Sciatic nerve (tissue), 2 donors: ENCODE data around the gene CFAP53. TPM values are rescaled to one million over a fixed set of nuclear protein-coding genes. Genes with fewer than 3 reads are reported as not detected.
"Not testable (repeated sequence)": the region's sequence is repeated elsewhere in the genome, so short reads cannot be mapped to it uniquely, and the experiment has no call there.

Experiments
- ATAC-seq: fragments of 200-7000 bp; cut with Tn5 transposase; one replicate; pipeline ENCODE4 v1.9.1; 2020; ENCODE audit warnings: mild to moderate bottlenecking, moderate library complexity
- DNase-seq: peaks from one replicate; pipeline ENCODE4 v3.0.0-alpha.2; 2020; ENCODE audit warnings: low spot score
- intact Hi-C: fragments of 100-400 bp; cut with DNase I; formaldehyde crosslinking; loops from one replicate; pipeline ENCODE4 v1.14.2; 2022
- total RNA-seq: library from RNA; stranded (reverse); fragmentation: NEBNext Ultra II Directional; extraction: Animal tissue kit (Norgen Biotek cat#: 25700); gene quantifications from one replicate; pipeline ENCODE4 v1.2.1, GENCODE V29; 2021
- donor health status: DM: no; HTN: no; CAD: no.
- donor health status: DM: no; HTN: no; CAD: no.

The CFAP53 gene
- total RNA-seq, 1 donor from 2014 or later, result 0.98 TPM

DNA sequence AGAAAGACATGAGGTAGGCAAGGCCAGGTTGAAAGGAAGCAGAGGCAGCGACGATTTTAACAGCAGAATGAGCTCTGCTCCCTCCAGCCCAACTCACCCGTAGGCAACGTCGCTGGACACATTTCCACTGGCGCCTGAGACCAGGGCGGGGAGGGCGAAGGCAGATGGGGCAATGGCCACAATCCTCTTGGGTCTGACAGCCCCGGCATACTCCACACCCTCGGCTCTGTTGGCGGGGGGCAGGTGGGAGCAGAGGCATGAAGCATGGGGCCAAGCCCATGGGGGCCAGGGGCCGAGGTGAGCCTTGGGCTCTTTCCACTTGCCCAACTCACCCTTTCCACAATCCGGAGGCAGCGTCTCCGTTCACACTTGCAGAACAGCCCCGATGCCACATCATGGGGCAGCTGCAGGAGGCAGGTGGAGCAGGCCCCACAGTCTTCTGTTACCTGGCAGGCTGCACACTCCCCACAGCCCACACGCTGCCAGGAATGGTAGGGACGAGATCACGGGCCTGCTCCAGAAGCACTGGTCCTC lies 9.3 kb upstream of the CFAP53 start:
- ATAC-seq (no peak), DNase-seq (no peak)
- intact Hi-C loops, result no loop called here

DNA sequence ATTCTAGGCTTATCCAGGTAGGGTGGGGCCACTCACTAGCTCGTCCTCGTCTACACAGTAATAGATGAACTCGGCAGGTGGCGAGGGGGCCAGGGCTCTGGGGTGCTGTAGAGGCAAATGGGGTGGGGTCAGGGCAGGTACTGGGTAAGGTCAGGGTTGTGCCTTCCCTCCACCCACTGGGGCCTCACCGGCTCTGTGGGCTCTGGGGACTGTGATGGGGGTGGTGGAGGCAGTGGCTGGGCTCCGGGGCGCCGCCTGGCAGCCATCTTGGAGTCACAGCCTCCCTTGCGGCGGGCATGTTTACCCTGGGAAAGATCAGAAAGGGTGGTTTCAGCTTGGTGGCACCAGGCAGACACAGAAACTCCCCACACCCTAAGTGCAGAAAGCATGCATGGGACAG lies 8.6 kb upstream of the CFAP53 start:
- intact Hi-C loops, result no loop called here
- no peak for DNase-seq
- ATAC-seq, result no peak

DNA sequence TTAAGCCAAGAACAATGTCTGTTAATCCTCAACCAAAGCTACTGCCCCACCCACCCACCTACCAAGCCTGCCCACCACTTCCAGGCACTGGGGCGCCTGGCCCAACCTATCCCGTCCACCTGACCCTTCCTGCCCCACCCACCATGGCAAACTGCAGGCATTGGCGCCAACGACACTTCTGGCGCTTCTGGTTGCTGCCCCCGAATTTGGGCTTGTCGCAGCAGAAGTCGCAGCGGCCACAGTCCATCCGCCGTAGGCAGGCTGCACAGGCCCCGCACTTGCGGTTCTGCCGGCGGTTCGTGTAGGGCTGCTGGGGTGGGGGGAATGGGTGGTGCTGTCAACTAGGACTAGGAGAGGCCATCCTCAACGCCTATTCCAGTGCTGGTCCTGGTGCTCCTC lies 7.7 kb upstream of the CFAP53 start:
- DNase-seq (no peak), ATAC-seq (no peak)
- intact Hi-C loops, result no loop called here

DNA sequence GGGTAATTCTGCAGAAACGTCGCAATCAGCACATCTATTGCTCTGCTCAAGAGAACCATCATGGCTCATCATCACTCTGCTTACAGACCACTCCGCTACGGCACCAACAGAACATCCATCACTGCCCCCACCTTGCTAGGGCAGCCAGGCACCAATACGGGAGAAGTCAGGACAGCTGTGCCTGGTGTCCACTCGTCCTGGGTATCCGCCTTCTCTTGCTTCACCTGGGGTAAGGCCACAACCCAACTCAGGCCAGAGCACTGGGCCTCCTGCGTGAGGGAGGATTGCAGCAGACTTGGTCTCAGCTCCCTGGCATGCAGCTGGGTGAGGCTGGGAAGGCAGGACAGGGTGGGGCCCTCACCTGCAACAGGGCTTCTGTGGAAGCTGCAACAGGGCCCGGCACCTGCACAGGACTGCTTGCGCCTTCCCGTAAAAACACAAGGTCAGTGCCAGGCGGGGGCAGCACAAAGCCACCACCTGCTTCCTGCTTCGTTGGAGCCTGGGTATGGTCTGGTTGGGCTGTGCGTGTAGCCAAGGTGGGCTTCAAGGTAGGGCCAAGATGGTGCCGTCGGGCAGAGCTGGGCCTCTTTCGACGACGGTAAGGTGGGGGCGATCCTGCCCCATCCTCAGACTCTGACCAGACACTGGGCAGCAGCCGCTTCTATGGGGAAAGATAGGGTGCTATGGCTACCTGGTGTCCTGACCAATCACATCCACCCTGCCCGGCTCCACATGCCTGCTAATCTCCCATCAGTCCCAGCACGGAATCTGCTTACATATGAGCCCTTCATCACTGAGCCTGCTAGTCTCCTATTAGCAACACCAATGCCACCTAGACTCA lies 7.1 kb upstream of the CFAP53 start:
- no peak for ATAC-seq
- no peak for DNase-seq
- intact Hi-C loops, result no loop called here

DNA sequence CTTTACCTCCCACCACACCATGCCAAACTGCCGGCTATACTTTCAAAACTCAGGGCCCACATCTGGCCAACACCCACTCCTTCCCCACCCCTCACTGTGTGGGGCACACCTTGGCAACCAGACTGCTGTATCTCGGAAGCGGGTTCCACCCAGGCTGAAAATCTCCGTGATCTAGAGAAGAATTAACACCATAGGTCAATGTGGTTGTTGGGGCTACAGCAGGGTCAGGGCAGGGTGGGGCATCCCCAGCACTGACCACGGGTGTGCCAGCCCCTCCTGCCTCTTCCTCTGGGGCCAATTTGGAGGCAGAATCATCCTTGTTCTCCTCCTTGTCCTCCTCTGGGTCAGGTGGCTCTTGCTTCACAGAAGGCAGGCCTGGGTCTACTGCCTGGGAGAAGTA lies 6.3 kb upstream of the CFAP53 start:
- ATAC-seq (no peak), DNase-seq (no peak)
- intact Hi-C loops, result no loop called here

DNA sequence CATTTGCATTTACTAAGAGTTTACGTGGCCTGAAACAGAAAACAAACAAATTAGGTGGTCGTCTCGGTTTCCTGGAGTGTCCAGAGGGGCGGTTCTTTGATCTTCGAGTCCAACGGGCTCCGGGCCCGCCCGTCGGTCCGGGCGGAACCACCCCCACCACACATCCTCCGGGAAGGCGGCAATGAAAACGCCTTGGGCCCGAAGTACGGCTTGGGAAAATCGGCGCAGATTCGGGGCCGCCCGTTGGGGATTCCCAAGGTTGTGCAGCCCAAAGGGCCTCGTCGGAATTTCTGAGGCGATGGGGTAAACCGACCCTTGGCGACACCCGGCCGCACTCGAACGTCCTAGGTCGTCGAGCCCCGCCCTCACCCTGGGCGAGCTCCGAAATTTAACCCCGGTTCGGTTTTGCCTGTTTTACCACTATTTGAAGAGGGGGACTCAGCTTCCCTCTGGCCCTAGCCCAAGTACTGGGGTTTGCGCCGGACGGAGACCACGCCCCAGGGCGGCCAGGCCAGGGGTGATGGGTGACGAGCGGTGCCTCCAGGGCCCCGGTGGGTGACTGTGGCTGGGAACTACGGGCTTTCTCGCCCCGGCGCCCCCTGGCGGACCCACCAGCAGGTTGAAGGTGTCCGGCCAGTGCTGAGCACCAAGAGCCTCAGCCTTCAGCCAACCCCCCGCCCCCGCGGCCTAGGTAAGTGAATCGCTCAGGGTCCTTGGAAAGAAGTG lies 1.9 kb upstream of the CFAP53 start:
- DNase-seq (peak; percentile 91), ATAC-seq (peak; percentile 87)
- intact Hi-C loops, result no loop called here

DNA sequence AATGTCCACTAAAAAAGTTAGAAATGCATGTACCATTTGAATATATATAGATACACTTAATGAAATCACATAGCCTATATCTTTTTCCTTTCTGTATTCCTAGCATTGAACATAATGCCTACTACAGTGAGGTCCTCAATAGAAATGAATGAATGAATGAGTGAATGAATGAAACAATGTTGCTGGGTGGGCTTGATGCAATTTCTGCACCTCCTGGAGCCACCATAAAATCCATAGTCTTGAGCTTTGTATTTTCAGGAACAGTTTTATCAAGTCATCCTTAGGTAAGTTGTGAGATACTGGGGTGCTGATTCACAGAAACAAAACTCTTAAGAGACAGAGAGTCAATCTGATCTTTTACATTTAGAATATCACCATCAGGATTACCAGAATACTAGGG lies 3.3 kb downstream of the CFAP53 start:
- DNase-seq (no peak), ATAC-seq (no peak)
- intact Hi-C loops, result no loop called here

DNA sequence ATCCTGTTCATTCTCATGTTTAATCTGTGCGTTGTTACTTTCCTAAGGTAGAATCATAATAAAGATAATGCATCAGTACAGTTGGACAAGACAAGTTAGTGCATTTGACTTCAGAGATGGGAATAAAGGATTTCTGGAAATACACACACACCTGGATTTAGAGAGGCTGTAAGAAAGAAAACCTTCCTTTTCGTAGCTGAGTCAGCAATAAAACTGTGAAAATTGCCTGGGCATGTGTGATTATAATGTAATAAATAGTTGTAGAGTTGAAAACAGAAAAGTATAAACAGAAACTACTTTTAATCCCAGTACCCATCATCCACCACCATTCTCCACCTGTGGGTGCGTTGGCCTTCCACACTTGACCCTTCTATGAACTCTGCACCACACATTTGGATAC lies 15.4 kb downstream of the CFAP53 start:
- ATAC-seq, result no peak
- no peak for DNase-seq
- intact Hi-C loops, result no loop called here

DNA sequence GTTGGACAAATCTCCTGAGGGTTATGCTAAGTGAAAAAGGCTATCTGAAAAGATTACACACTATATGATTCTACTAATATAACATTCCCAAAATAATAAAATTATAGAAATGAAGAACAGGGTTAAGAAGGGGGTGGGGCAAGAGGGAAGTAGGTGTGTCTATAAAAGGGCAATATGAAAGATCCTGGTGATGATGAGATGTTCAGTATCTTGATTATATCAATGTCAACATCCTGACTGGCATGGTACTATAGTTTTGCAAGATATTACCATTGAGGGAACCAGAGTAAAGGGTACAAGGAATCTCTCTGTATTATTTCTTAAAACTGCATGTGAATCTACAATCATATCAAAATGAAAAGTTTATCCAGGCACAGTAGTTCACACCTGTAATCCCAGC lies 16.7 kb downstream of the CFAP53 start:
- no peak for DNase-seq
- no peak for ATAC-seq
- intact Hi-C loops, result no loop called here

DNA sequence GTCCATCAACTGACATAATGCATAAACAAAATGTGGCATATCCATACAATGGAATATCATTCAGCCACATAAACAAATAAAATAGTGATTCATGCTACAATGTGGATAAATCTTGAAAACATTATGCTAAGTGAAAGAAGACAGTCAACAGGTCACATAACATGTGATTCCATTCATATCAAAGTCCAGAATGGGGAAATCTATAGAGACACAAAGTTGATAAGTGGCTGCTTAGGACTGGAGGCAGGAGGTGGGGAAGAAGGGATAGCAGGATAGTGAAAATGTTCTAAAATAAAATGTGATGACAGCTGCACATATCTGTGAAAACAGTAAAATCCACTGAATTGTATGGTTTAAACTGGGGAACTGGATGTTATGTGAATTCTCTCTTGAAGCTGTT lies 18.7 kb downstream of the CFAP53 start:
- no peak for DNase-seq
- ATAC-seq, result no peak
- intact Hi-C loops, result no loop called here

DNA sequence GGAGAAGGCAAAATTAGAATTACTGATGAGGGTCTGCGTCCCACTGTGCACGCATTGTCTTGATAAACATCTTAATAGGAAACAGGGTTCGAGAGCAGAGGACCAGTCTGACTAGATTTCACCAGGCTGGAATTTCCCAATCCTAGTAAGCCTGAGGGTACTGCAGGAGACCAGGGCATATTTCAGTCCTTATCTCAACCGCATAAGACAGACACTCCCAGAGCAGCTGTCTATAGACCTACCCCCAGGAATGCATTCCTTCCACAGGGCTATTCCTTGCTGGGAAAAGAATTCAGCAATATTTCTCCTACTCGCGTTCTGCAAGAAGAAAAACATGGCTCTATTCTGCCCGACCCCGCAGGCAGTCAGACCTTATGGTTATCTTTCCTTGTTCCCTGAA lies 24.5 kb downstream of the CFAP53 start:
- intact Hi-C loops, DNase-seq, ATAC-seq: not testable (repeated sequence)

DNA sequence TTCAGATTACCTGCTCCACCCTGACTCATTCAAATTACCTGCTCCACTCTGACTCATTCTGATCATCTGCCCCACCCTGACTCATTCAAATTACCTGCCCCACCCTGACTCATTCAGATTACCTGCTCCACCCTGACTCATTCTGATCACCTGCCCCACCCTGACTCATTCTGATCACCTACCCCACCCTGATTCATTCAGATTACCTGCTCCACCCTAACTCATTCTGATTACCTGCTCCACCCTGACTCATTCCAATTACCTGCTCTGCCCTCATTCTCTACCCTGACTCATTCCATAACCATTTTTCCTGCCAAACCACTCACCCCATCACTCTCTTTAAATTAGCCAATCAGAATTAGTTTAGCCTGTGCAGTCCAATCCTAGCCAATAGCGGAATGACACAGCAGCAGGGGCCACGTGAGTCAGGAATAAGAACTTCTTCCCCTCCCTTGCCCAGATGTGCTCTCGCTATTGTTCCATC lies 26.2 kb downstream of the CFAP53 start:
- ATAC-seq, result no peak
- intact Hi-C loops, result no loop called here
- DNase-seq, result no peak

DNA sequence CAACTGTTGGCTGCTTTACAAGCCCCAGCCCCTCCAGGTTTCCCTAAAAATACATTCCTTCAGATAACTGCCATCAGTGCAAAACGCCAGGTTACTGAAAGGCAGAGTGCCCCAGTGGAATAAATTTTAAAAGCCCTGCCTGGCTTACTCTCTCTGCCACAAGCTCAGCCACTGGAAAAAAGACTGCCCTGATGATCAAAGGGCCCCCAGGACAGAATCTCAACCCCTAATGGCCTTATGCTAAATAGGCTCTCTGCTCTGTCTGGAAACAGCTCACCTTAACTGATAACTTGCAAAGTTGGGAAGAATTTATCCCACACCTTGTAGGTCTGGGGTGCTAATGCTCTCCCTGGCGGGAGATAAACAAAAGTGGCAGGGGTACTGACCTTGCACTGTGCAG lies 33.9 kb downstream of the CFAP53 start:
- ATAC-seq (no peak), DNase-seq (no peak)
- intact Hi-C loops, result loop anchor here (5.0 kb wide), 1 partner anchor 1150 kb away; no protein-coding TSS in a partner anchor

DNA sequence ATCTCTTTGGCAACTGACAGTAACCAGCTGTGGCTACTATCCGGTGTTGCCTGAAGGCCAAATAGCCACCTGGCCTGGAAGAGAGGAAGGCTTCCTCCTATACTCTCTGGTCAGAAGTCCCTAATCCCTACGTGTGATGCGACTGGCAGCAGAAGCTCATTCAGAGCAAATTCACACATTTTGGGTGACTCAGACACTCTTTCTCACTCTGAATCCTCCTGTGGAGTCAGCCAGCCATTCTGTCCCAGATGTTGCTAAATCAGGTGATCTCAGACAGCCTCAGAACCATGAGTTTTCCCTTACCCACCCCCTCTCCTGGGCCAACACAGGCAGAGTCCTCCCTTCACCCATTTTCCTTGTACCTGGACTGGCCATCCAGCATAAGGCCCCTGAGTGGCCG lies 34.7 kb downstream of the CFAP53 start:
- ATAC-seq (no peak), DNase-seq (no peak)
- intact Hi-C loops, result loop anchor here (5.0 kb wide), 1 partner anchor 1149 kb away; no protein-coding TSS in a partner anchor

DNA sequence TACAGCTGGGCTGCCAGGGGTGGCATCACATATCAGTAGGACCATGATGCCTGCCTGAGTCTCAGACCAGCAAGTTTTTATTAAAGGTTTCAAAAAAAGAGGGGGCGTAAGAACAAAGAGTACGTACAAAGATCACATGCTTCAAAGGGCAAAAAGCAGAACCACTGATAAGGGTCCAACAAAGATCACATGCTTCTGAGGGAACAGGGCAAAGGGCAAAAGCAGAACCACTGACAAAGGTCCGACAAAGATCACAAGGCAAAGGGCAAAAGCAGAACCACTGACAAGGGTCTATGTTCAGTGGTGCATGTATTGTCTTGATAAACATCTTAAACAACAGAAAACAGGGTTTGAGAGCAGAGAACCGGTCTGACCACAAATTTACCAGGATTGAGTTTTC lies 46.0 kb downstream of the CFAP53 start:
- intact Hi-C loops, result not testable (repeated sequence)

DNA sequence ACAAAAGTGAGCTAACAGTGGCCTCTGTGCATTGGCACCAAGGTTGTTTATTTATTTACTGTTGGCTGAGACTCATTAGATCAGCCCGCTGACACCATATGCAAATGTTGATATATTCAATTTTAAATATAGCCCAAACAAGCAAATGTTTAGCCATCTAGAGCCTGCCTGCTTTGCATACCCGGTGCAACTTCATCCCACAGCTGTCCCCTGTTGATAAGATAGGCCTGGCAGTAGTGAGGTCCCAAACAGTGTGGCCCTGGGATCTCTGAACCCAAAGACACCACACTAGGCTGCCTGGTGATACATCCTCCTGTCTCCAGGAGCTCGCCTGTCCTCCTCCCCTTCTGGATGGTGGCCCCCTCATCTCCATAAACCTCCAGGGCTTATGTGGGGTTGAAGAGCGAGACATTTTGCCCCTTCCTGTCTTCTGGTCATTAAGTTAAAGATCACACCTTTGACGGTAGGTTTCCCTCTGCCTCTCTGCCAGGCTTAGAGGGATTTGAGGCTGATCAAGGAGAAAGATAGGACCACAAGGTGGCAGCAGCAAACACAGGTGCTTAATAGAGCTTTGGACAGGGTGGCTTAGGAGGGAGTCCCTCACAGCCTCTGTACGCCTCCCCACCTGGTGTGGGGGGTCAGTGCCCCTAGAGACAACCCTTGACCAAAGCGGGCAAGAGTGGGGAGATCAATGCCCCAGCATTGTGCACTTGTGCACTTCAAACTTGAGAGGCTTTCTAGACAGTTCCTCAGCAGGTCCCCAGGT lies 47.7 kb downstream of the CFAP53 start:
- intact Hi-C loops, result no loop called here
- ATAC-seq, result no peak

More for the DNA sequence above, 46.0 kb downstream of the CFAP53 start:
- DNase-seq, ATAC-seq: not testable (repeated sequence)

DNA sequence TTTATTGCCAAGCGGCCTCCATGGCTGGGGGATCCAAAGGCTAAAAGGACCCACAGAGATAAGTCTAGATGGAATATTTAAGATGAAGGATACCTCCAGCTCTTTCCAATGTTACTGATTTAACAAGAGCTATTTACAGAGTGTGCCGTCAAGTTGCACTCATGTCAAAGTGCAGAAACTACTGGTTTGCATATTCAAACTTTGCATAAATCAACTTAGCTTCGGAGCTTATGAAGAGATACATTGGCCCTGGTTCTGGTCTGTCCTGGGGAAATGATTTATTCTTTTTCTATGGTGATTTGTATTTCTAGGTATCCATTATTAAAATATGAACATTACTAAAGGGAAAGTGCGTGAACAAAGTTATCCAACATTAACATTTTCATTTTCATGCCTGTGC lies 57.0 kb downstream of the CFAP53 start:
- intact Hi-C loops, result no loop called here
- ATAC-seq, result no peak
- no peak for DNase-seq

More for the DNA sequence above, 47.7 kb downstream of the CFAP53 start:
- no peak for DNase-seq

DNA sequence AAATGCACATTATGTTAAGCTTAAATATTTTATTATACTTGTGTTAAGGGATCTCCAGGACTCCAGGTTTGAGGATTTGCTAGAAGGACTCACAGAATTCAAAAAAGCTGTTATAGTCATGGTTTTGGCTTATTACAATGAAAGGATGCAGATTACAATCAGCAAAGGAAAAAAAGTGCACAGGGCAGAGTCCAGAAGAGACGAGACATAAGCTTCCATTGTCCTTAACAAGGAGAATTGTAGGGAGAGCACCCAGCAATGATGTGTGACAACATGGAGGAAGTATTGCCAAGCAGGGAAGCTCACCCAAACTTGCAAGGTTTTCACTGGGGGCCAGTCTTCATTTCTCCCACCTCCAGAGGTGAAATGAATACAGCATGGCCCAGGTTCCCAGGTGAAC lies 58.6 kb downstream of the CFAP53 start:
- DNase-seq (no peak), ATAC-seq (no peak)
- intact Hi-C loops, result no loop called here
